Measurements from ENCODE around the gene ZNF462. TPM values are rescaled to one million over a fixed set of nuclear protein-coding genes. Genes with fewer than 3 reads are reported as not detected.

The ZNF462 gene
- total RNA-seq, 2 experiments from 2014 or later: not detected

DNA sequence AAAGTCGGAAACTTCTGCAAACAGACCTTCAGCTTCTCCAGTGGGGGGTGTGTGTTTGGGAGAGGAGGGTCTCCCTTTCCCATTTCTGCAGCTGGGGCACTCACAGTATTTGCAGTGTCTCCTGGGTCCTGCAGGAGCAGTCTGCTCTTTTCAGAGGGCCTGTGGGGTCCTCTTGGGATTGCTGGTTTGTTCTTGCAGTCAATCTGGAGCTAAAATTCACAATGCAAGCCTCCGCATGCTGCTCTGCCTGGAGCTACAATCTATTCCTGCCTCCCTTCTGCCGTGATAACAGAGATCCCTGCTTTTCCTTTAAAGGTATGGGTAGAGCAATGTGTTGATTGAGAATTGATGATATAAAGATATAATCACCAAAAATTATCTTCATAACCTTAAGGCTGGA, 43.2 kb downstream of the ZNF462 start:
- H3K4me3 Mint-ChIP-seq: no peak overlapping the region
- intact Hi-C loops (cut with micrococcal nuclease): no loop called here
- H3K4me1 Mint-ChIP-seq (ENCODE audit: low read depth): no peaks in the 10 kb centered on the region
- DNase-seq (no peak), ATAC-seq (no peak)
- ChIA-PET CTCF (no interaction called here), POLR2A (no interaction called here)
- TF ChIP-seq, protein P1, sequence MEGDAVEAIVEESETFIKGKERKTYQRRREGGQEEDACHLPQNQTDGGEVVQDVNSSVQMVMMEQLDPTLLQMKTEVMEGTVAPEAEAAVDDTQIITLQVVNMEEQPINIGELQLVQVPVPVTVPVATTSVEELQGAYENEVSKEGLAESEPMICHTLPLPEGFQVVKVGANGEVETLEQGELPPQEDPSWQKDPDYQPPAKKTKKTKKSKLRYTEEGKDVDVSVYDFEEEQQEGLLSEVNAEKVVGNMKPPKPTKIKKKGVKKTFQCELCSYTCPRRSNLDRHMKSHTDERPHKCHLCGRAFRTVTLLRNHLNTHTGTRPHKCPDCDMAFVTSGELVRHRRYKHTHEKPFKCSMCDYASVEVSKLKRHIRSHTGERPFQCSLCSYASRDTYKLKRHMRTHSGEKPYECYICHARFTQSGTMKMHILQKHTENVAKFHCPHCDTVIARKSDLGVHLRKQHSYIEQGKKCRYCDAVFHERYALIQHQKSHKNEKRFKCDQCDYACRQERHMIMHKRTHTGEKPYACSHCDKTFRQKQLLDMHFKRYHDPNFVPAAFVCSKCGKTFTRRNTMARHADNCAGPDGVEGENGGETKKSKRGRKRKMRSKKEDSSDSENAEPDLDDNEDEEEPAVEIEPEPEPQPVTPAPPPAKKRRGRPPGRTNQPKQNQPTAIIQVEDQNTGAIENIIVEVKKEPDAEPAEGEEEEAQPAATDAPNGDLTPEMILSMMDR (IDR thresholded peaks at IDR 0.05): no peak
- no peaks in the 10 kb centered on the region for H3K27me3 Mint-ChIP-seq
- no peak overlapping the region for H3K27ac Mint-ChIP-seq
- peaks cover 12% of the 10 kb centered on the region for H3K9me3 Mint-ChIP-seq
- no peaks in the 10 kb centered on the region for H3K36me3 Mint-ChIP-seq (ENCODE audit: low read depth)

DNA sequence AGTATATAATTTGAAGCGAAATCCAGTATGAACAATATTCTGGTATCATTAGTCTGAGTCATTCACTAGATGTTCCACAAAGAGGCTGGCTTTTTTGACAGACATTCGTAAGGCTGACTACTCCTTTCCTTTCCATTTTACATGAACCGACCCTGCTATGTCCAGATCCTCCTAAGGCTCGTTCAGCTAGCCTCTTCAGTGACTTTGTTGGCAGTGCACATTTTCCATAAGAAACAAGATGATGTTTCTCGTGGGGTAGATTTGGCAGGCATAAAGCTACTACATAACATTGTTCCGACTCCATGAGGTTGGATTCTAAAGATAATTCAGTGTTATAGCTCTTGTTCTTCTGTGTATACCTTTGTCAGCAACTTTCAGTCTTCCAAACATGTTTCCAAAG, 49.0 kb downstream of the ZNF462 start:
- CTCF ChIA-PET: no interaction called here
- Mint-ChIP-seq H3K4me3 (no peak overlapping the region), H3K27ac (no peak overlapping the region), H3K36me3 (ENCODE audit: low read depth) (no peaks in the 10 kb centered on the region), H3K4me1 (ENCODE audit: low read depth) (no peaks in the 10 kb centered on the region), H3K9me3 (no peaks in the 10 kb centered on the region), H3K27me3 (peaks cover 3% of the 10 kb centered on the region)
- no peak for DNase-seq
- intact Hi-C loops (cut with micrococcal nuclease): no loop called here
- TF ChIP-seq, protein P1 (IDR thresholded peaks at IDR 0.05): no peak
- ATAC-seq: no peak
- POLR2A ChIA-PET: no interaction called here

DNA sequence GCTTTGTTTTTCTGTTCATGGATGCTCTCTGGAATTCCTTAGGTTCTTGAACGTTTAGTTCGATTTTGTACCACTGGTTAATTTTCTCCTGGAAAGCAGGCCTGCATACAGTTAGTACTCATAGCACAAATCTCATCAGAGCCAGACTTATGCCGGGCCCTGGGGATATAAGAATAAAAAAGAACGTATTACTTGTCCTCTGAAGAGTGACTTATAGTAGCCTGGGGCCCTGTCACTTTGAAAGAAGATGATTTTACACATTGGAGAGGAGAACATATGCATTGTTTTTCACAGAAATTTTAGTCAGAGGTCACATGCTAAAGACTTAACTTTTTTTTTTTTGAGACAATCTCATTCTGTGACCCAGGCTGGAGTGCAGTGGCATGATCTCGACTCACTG, 50.3 kb downstream of the ZNF462 start:
- POLR2A ChIA-PET: no interaction called here
- Mint-ChIP-seq H3K9me3 (no peaks in the 10 kb centered on the region), H3K36me3 (ENCODE audit: low read depth) (no peaks in the 10 kb centered on the region), H3K27ac (no peak overlapping the region), H3K4me1 (ENCODE audit: low read depth) (no peaks in the 10 kb centered on the region), H3K4me3 (no peak overlapping the region), H3K27me3 (peaks cover 3% of the 10 kb centered on the region)
- ATAC-seq (no peak), DNase-seq (no peak)
- TF ChIP-seq, protein P1 (IDR thresholded peaks at IDR 0.05): no peak
- intact Hi-C loops (cut with micrococcal nuclease): no loop called here
- CTCF ChIA-PET: no interaction called here

DNA sequence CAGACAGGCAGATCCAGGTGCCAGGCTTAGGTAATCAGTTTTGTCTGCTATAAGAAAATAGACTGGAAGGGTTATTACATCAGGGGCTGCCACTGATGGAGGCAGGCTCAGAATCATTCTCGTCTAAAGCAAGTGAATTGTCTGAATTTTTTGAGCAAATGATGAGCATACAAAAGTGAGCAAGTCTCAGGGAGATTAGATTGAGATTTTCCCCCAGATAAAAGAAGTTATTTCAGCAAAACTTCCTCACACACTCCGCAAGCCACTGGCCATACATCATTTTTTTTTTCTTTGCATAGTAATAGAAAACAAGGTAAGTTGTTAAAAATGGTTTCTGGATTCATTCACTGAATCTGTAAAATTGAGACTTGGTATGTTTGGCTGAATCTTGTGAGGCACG, 52.9 kb downstream of the ZNF462 start:
- POLR2A ChIA-PET: no interaction called here
- ATAC-seq (no peak), DNase-seq (no peak)
- TF ChIP-seq, protein P1 (IDR thresholded peaks at IDR 0.05): no peak
- H3K4me1 Mint-ChIP-seq (ENCODE audit: low read depth): no peaks in the 10 kb centered on the region
- peaks cover 3% of the 10 kb centered on the region for H3K27me3 Mint-ChIP-seq
- no peaks in the 10 kb centered on the region for H3K36me3 Mint-ChIP-seq (ENCODE audit: low read depth)
- H3K4me3 Mint-ChIP-seq: no peak overlapping the region
- intact Hi-C loops (cut with micrococcal nuclease): no loop called here
- CTCF ChIA-PET: no interaction called here
- H3K27ac Mint-ChIP-seq: no peak overlapping the region
- H3K9me3 Mint-ChIP-seq: no peaks in the 10 kb centered on the region

DNA sequence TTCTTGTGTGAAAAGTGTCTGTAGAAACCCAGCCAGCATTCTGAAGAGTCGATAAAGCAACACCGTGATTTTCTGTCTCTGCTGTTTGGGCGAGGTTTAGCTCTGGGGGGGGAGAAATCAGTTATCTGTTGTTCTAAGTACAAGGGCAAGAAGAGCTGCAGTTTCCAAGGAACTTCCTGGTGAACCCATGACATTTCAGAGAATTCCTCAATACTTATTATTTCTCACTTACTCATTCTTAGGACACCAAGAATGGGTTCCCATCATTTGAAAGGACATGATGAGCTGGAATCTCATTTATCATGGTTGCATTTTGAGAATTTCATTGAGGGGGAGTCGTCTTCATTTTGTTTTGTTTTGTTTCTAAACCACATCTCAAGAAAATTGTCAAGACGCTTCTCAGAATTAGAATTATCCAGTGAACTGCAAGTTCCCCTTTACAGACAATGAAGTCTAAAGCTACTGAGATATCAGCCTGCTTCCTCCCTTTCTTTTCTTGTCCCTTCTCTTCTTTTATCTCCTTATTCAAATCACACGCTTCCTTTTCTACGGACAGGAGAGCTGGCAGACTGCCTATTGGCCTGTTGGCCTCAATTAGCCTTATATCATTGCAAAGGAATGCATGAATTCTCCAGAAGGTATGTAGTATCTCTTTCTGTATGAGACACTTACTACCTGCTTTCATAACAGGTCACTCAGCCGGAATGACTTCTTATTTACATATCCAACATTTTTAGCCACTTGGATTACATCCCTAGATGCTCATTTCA, 53.7 kb downstream of the ZNF462 start:
- peaks cover 3% of the 10 kb centered on the region for H3K27me3 Mint-ChIP-seq
- POLR2A ChIA-PET: no interaction called here
- CTCF ChIA-PET: no interaction called here

More for the DNA sequence above, 53.7 kb downstream of the ZNF462 start:
- DNase-seq (no peak), ATAC-seq (no peak)
- Mint-ChIP-seq H3K36me3 (ENCODE audit: low read depth) (no peaks in the 10 kb centered on the region), H3K9me3 (no peaks in the 10 kb centered on the region), H3K4me3 (no peak overlapping the region), H3K27ac (no peak overlapping the region), H3K4me1 (ENCODE audit: low read depth) (peaks cover 7% of the 10 kb centered on the region)
- TF ChIP-seq, protein P1 (IDR thresholded peaks at IDR 0.05): no peak
- intact Hi-C loops (cut with micrococcal nuclease): no loop called here
